C4-2B (cell line): ENCODE data around the gene TMEM181.

Source experiments
- CTCF ChIP-seq: fragments of 450-650 bp; conservative IDR thresholded peaks from 2 replicates; pipeline ENCODE4 v1.5.1; 2017; ENCODE audit warnings: mild to moderate bottlenecking
- ZFX ChIP-seq: fragments of 450-650 bp; IDR thresholded peaks from 2 replicates; pipeline ENCODE4 v1.6.1; 2017

GRCh38 chr6:158565482-158566040 lies 5.7 kb downstream of the TMEM181 start:
- TF ChIP-seq CTCF (no peak), ZFX (no peak)
